Measurements from ENCODE around the gene PSMA5. TPM values are rescaled to one million over a fixed set of nuclear protein-coding genes. Genes with fewer than 3 reads are reported as not detected.

PSMA5 gene
- total RNA-seq, 2 donors from 2014 or later: 117 to 122 TPM

DNA sequence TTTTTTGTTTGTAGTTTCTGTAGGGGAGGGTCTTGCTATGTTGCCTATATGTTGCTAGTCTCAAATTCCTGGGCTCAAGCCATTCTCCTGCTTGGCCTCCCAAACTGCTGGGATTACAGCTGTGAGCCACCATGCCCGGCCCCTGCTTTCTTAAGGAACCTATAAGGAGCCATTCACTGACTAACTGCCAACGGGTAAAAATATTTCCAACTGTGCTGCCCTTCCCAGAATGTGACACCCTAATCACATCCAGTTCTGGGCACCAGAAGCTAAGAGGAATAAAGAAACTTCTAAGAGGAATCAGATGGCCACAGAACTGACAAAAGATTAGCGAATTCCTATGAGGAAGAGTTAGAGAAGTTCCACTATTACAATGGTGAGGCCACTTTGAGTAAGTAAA lies 46.5 kb upstream of the PSMA5 start:
- DNase-seq: no peak
- no peaks in the 10 kb centered on the region for H3K36me3 Mint-ChIP-seq (ENCODE audit: low read depth)
- Histone ChIP-seq H3K9ac (ENCODE audit: extremely low read depth, low read length, poor library complexity, severe bottlenecking) (no peak overlapping the region), H3K27ac (ENCODE audit: low read depth, low read length) (no peak overlapping the region), H3K4me1 (ENCODE audit: control insufficient read depth, insufficient read depth, low read length) (no peaks in the 10 kb centered on the region), H3K36me3 (ENCODE audit: control insufficient read depth, insufficient read depth, low read length) (no peaks in the 10 kb centered on the region), H3K4me3 (ENCODE audit: low read length) (no peak overlapping the region), H3K9me3 (ENCODE audit: control insufficient read depth, low read length) (no peaks in the 10 kb centered on the region), H3K27me3 (ENCODE audit: control insufficient read depth, insufficient read depth, low read length, poor library complexity, severe bottlenecking) (peaks cover 33% of the 10 kb centered on the region)
- no peak for TF ChIP-seq CTCF (conservative IDR thresholded peaks at IDR 0.05)
- H3K27me3 Mint-ChIP-seq (ENCODE audit: insufficient read depth): peaks cover 30% of the 10 kb centered on the region
- no peaks in the 10 kb centered on the region for H3K4me1 Mint-ChIP-seq
- H3K27ac Mint-ChIP-seq: no peak overlapping the region
- H3K9me3 Mint-ChIP-seq: no peaks in the 10 kb centered on the region
- no peak overlapping the region for H3K4me3 Mint-ChIP-seq
- 63 to 70% methylated on average over 3 of the region's 3 CpGs for WGBS, 2 experiments (ENCODE audit: insufficient coverage in 1 of 2, insufficient read length in 1 of 2)

- H3K27ac ChIP-seq (ENCODE audit: low read depth, low read length): no peak overlapping the region
- H3K9me3 ChIP-seq (ENCODE audit: control insufficient read depth, low read length): no peaks in the 10 kb centered on the region
- no peak overlapping the region for H3K4me3 Mint-ChIP-seq
- H3K36me3 ChIP-seq (ENCODE audit: control insufficient read depth, insufficient read depth, low read length): no peaks in the 10 kb centered on the region
- no peaks in the 10 kb centered on the region for H3K36me3 Mint-ChIP-seq (ENCODE audit: low read depth)
- no peak overlapping the region for H3K27ac Mint-ChIP-seq
- peaks cover 48% of the 10 kb centered on the region for H3K27me3 ChIP-seq (ENCODE audit: control insufficient read depth, insufficient read depth, low read length, poor library complexity, severe bottlenecking)
- DNase-seq: no peak
- H3K4me3 ChIP-seq (ENCODE audit: low read length): no peak overlapping the region
- H3K9me3 Mint-ChIP-seq: no peaks in the 10 kb centered on the region
- WGBS, 2 experiments (ENCODE audit: insufficient coverage in 1 of 2, insufficient read length in 1 of 2): 60 to 78% methylated on average over 3 to 6 of the region's 6 CpGs
- H3K27me3 Mint-ChIP-seq (ENCODE audit: insufficient read depth): peaks cover 54% of the 10 kb centered on the region
- no peak overlapping the region for H3K9ac ChIP-seq (ENCODE audit: extremely low read depth, low read length, poor library complexity, severe bottlenecking)
- no peaks in the 10 kb centered on the region for H3K4me1 ChIP-seq (ENCODE audit: control insufficient read depth, insufficient read depth, low read length)
- TF ChIP-seq CTCF (conservative IDR thresholded peaks at IDR 0.05): no peak
- peaks cover 3% of the 10 kb centered on the region for H3K4me1 Mint-ChIP-seq
Observed at GRCh38 chr1:109470245-109470644, 44.0 kb upstream of the PSMA5 start.

DNA sequence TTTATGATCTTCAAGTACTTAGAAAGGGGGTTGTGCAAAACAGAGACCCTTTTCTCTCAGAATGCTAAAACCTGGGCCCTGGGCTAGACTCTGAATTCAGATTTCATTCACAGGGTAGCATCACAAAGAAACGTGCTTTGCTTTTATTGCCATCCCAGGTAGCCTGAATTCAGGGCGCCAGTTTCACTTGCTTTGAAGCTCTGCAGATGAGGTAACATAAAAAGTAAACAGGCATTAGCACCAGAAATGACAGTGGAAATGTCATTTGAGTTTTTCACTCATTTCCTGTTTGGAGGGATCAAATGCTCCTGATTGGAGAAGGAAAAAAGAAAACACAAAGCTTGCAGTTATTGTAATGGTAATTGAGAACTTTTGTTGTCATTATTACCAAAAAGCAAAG lies 42.7 kb upstream of the PSMA5 start:
- H3K4me3 Mint-ChIP-seq: no peak overlapping the region
- H3K27me3 Mint-ChIP-seq (ENCODE audit: insufficient read depth): peaks cover 61% of the 10 kb centered on the region

More for the DNA sequence above, 42.7 kb upstream of the PSMA5 start:
- H3K36me3 ChIP-seq (ENCODE audit: control insufficient read depth, insufficient read depth, low read length): no peaks in the 10 kb centered on the region
- H3K4me1 ChIP-seq (ENCODE audit: control insufficient read depth, insufficient read depth, low read length): no peaks in the 10 kb centered on the region
- H3K9ac ChIP-seq (ENCODE audit: extremely low read depth, low read length, poor library complexity, severe bottlenecking): no peak overlapping the region
- peaks cover 3% of the 10 kb centered on the region for H3K4me1 Mint-ChIP-seq
- H3K9me3 Mint-ChIP-seq: no peaks in the 10 kb centered on the region
- H3K36me3 Mint-ChIP-seq (ENCODE audit: low read depth): no peaks in the 10 kb centered on the region
- no peak for TF ChIP-seq CTCF (conservative IDR thresholded peaks at IDR 0.05)
- no peaks in the 10 kb centered on the region for H3K9me3 ChIP-seq (ENCODE audit: control insufficient read depth, low read length)
- peaks cover 61% of the 10 kb centered on the region for H3K27me3 ChIP-seq (ENCODE audit: control insufficient read depth, insufficient read depth, low read length, poor library complexity, severe bottlenecking)
- WGBS, 2 experiments (ENCODE audit: insufficient coverage in 1 of 2, insufficient read length in 1 of 2): 25 to 29% methylated on average over 2 of the region's 2 CpGs
- no peak overlapping the region for H3K4me3 ChIP-seq (ENCODE audit: low read length)
- H3K27ac ChIP-seq (ENCODE audit: low read depth, low read length): no peak overlapping the region
- DNase-seq: no peak
- H3K27ac Mint-ChIP-seq: no peak overlapping the region

Data from endodermal cell (in vitro differentiated cells).